ENCODE measurements around the gene GALNT18.

GALNT18 gene

DNA sequence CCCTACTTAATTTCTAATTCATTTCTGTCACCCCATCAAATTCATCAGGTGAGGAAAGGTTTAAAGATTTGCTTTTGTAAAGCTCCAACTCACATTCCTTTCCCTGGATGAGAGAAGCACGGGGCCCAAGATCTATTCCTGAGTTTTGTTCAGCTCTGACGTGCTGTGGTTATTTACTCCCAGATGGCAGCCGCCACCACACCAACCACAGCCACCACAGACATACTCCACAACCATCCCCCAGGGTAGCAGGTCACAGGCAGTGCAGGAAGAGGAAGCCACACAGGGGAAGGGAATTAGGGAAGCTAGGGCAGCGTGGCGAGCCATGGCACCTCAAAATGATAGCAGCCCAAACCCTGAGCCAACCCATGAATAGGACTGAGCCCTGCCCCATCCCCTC is 205.3 kb downstream of the GALNT18 start:
- TF ChIP-seq EP300 (IDR thresholded peaks at IDR 0.05; ENCODE audit: borderline replicate concordance) (no peak), TAF1 (IDR thresholded peaks at IDR 0.05; ENCODE audit: low read depth) (no peak), YY1 (IDR thresholded peaks at IDR 0.05; ENCODE audit: low read depth) (no peak), NFIC (IDR thresholded peaks at IDR 0.05) (no peak), RAD21 (IDR thresholded peaks at IDR 0.05; ENCODE audit: low read depth) (no peak), REST (IDR thresholded peaks at IDR 0.05; ENCODE audit: low read depth) (no peak), TCF12 (IDR thresholded peaks at IDR 0.05; ENCODE audit: low read depth) (no peak), CEBPB (IDR thresholded peaks at IDR 0.05) (no peak), FOXM1 (IDR thresholded peaks at IDR 0.05; ENCODE audit: borderline replicate concordance, low read depth) (no peak), EGR1 (IDR thresholded peaks at IDR 0.05) (no peak), ZBTB7A (IDR thresholded peaks at IDR 0.05; ENCODE audit: low read depth) (no peak), TEAD4 (IDR thresholded peaks at IDR 0.05) (no peak), CREB1 (IDR thresholded peaks at IDR 0.05; ENCODE audit: low read depth) (no peak)
- TF ChIP-seq, protein P1, sequence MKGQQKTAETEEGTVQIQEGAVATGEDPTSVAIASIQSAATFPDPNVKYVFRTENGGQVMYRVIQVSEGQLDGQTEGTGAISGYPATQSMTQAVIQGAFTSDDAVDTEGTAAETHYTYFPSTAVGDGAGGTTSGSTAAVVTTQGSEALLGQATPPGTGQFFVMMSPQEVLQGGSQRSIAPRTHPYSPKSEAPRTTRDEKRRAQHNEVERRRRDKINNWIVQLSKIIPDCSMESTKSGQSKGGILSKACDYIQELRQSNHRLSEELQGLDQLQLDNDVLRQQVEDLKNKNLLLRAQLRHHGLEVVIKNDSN (IDR thresholded peaks at IDR 0.05) = no peak
- TF ChIP-seq, protein P2, sequence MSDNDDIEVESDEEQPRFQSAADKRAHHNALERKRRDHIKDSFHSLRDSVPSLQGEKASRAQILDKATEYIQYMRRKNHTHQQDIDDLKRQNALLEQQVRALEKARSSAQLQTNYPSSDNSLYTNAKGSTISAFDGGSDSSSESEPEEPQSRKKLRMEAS (IDR thresholded peaks at IDR 0.05) = no peak

- TF ChIP-seq YY1 (IDR thresholded peaks at IDR 0.05; ENCODE audit: low read depth) (no peak), TAF1 (IDR thresholded peaks at IDR 0.05; ENCODE audit: low read depth) (no peak), NFIC (IDR thresholded peaks at IDR 0.05) (no peak), ZBTB7A (IDR thresholded peaks at IDR 0.05; ENCODE audit: low read depth) (no peak), TEAD4 (IDR thresholded peaks at IDR 0.05) (no peak)
Measured at GRCh38 chr11:11415901-11416300, 205.9 kb downstream of the GALNT18 start.

GRCh38 chr11:11414996-11415395 is 206.8 kb downstream of the GALNT18 start:
- no peak for TF ChIP-seq TAF1 (IDR thresholded peaks at IDR 0.05; ENCODE audit: low read depth)
- TF ChIP-seq, protein P1 (IDR thresholded peaks at IDR 0.05) = no peak
- TF ChIP-seq, protein P2 (IDR thresholded peaks at IDR 0.05) = no peak
- no peak for TF ChIP-seq EGR1 (IDR thresholded peaks at IDR 0.05)
- no peak for TF ChIP-seq FOXM1 (IDR thresholded peaks at IDR 0.05; ENCODE audit: borderline replicate concordance, low read depth)
- no peak for TF ChIP-seq NFIC (IDR thresholded peaks at IDR 0.05)
- TF ChIP-seq CREB1 (IDR thresholded peaks at IDR 0.05; ENCODE audit: low read depth) = no peak
- no peak for TF ChIP-seq REST (IDR thresholded peaks at IDR 0.05; ENCODE audit: low read depth)

- TF ChIP-seq REST (IDR thresholded peaks at IDR 0.05; ENCODE audit: low read depth) (no peak), TAF1 (IDR thresholded peaks at IDR 0.05; ENCODE audit: low read depth) (no peak), TCF12 (IDR thresholded peaks at IDR 0.05; ENCODE audit: low read depth) (no peak), FOXM1 (IDR thresholded peaks at IDR 0.05; ENCODE audit: borderline replicate concordance, low read depth) (no peak), EP300 (IDR thresholded peaks at IDR 0.05; ENCODE audit: borderline replicate concordance) (no peak), YY1 (IDR thresholded peaks at IDR 0.05; ENCODE audit: low read depth) (no peak), NFIC (IDR thresholded peaks at IDR 0.05) (no peak), TEAD4 (IDR thresholded peaks at IDR 0.05) (no peak), EGR1 (IDR thresholded peaks at IDR 0.05) (no peak), CEBPB (IDR thresholded peaks at IDR 0.05) (no peak), CREB1 (IDR thresholded peaks at IDR 0.05; ENCODE audit: low read depth) (no peak), ZBTB7A (IDR thresholded peaks at IDR 0.05; ENCODE audit: low read depth) (no peak), RAD21 (IDR thresholded peaks at IDR 0.05; ENCODE audit: low read depth) (no peak)
- TF ChIP-seq, protein P1 (IDR thresholded peaks at IDR 0.05) = no peak
- TF ChIP-seq, protein P2 (IDR thresholded peaks at IDR 0.05) = no peak
Measured at GRCh38 chr11:11413776-11414175, 208.0 kb downstream of the GALNT18 start.

Data from Ishikawa (cell line).